T-cell (primary cell): Measurements from ENCODE around the gene MYT1. TPM values are rescaled to one million over a fixed set of nuclear protein-coding genes. Genes with fewer than 3 reads are reported as not detected.

Experiments used
- ATAC-seq, 4 experiments: fragments of 200-7000 bp in 3 of 4; fragments of 150-1000 bp in 1 of 4; cut with Tn5 transposase; replicated peaks in 1 of 4; 1 replicate in 3 of 4; 2 replicates in 1 of 4; pipeline ENCODE4 v1.10.0; 2021; ENCODE audit warnings: moderate library complexity in 3 of 4, mild to moderate bottlenecking in 2 of 4, moderate number of reproducible peaks in 1 of 4
- CTCF ChIA-PET, 2 donors: fragments of 300-600 bp; sonication (Branson Sonifier 250); formaldehyde crosslinking; loops; one replicate each; lab custom pipeline; 2022; ENCODE audit warnings: antibody characterized with exemption in 2 of 2; lab: Charles Lee
- POLR2A ChIA-PET, 2 donors: fragments of 300-600 bp; sonication (Branson Sonifier 250); formaldehyde crosslinking; loops; one replicate each; lab custom pipeline; 2022; ENCODE audit warnings: antibody characterized with exemption in 2 of 2; lab: Charles Lee
- DNase-seq, 35 experiments: peaks; one replicate each; pipeline versions ENCODE4 v3.0.0 to v3.0.0-alpha.2; 2013 to 2023
- H3K27ac ChIP-seq: one replicate; pipeline ENCODE4 v1.5.1; 2013; ENCODE audit warnings: low read length
- H3K27me3 ChIP-seq, 2 experiments: replicated peaks in 1 of 2; 1 replicate in 1 of 2; 2 replicates in 1 of 2; pipeline versions ENCODE4 v1.6.1 to v1.7.0; 2013; ENCODE audit warnings: low read length in 1 of 2, mixed read lengths in 1 of 2; ENCODE audit not compliant: control insufficient read depth in 2 of 2, insufficient read depth in 2 of 2; ENCODE audit errors: extremely low read depth in 1 of 2
- H3K36me3 ChIP-seq, 2 donors: 1 replicate in 1 of 2; 2 replicates in 1 of 2; pipeline versions ENCODE4 v1.6.1 to v1.7.0; 2013; ENCODE audit warnings: low read length in 1 of 2; ENCODE audit not compliant: control insufficient read depth in 2 of 2, insufficient read depth in 1 of 2; ENCODE audit errors: extremely low read depth in 1 of 2
- H3K4me1 ChIP-seq, 2 experiments: 1 replicate in 1 of 2; 2 replicates in 1 of 2; pipeline versions ENCODE4 v1.6.1 to v1.7.0; 2013; ENCODE audit warnings: low read length in 2 of 2, mixed read lengths in 1 of 2; ENCODE audit not compliant: insufficient read depth in 2 of 2, control insufficient read depth in 1 of 2; ENCODE audit errors: extremely low read depth in 1 of 2
- H3K4me3 ChIP-seq, 2 donors: 1 replicate in 1 of 2; 2 replicates in 1 of 2; pipeline versions ENCODE4 v1.5.1 to v1.7.0; 2013; ENCODE audit warnings: mild to moderate bottlenecking in 2 of 2, low read length in 1 of 2, moderate library complexity in 1 of 2; ENCODE audit not compliant: control insufficient read depth in 1 of 2; ENCODE audit errors: extremely low read depth in 1 of 2
- H3K9me3 ChIP-seq: 2 replicates; pipeline ENCODE4 v1.7.0; 2013
- H3K27ac Mint-ChIP-seq, 2 donors: one replicate each; pipeline ENCODE4 v1.8.0; 2020 to 2021; ENCODE audit warnings: mild to moderate bottlenecking in 2 of 2, mixed read lengths in 2 of 2
- H3K27me3 Mint-ChIP-seq, 2 donors: one replicate each; pipeline ENCODE4 v1.8.0; 2021 to 2022; ENCODE audit warnings: mixed read lengths in 2 of 2
- H3K36me3 Mint-ChIP-seq: one replicate; pipeline ENCODE4 v1.8.0; 2021; ENCODE audit warnings: mixed read lengths
- H3K4me1 Mint-ChIP-seq, 3 donors: one replicate each; pipeline ENCODE4 v1.8.0; 2020 to 2022; ENCODE audit warnings: mixed read lengths in 3 of 3, mild to moderate bottlenecking in 1 of 3
- H3K4me3 Mint-ChIP-seq, 3 donors: one replicate each; pipeline ENCODE4 v1.8.0; 2020 to 2022; ENCODE audit warnings: mild to moderate bottlenecking in 3 of 3, mixed read lengths in 3 of 3, moderate library complexity in 3 of 3
- H3K9me3 Mint-ChIP-seq, 3 donors: one replicate each; pipeline ENCODE4 v1.8.0; 2020 to 2022; ENCODE audit warnings: mixed read lengths in 3 of 3
- WGBS: methylation state at CpG from one replicate; pipeline ENCODE4 v1.1.5; 2013; ENCODE audit warnings: missing lambda C conversion rate; ENCODE audit not compliant: insufficient coverage; 5-methylcytosine and 5-hydroxymethylcytosine counted together
- total RNA-seq, 35 experiments: library from RNA in 6 of 35; stranded (reverse) in 6 of 35; fragments of 120-200 nt in 1 of 35; gene quantifications; one replicate each; pipeline versions ENCODE4 v1.2.1 to v1.2.4 and lab custom pipeline; 2013 to 2026

The MYT1 gene
- total RNA-seq, 5 donors from 2014 or later (not counting 1 experiment from before 2014, with no cell fraction given): 0.06 TPM; not detected in 4

DNA sequence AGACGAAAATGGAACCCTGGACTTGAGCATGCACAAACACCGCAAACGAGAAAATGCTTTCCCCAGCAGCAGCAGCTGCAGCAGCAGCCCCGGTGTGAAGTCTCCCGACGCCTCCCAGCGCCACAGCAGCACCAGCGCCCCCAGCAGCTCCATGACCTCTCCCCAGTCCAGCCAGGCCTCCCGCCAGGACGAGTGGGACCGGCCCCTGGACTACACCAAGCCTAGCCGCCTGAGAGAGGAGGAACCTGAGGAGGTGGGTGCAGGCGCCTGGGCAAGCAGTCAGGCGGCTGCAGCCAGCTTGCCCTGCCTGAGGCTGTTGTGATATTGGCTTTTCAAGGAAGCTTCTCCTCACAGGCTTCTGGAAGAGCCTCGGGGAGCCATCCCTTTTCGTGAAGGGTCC is 55.5 kb downstream of the MYT1 start:
- Histone ChIP-seq H3K36me3 (no peaks in the 10 kb centered on the region), H3K27ac (no peak overlapping the region), H3K9me3 (no peaks in the 10 kb centered on the region), H3K4me3 (no peak overlapping the region), H3K4me1 (peaks cover 1 to 19% of the 10 kb centered on the region in 2 experiments), H3K27me3 (peaks cover 0 to 41% of the 10 kb centered on the region in 2 experiments)
- Mint-ChIP-seq H3K4me1 (peaks cover 10 to 25% (median 19%) of the 10 kb centered on the region in 3 donors), H3K27me3 (peaks cover 0 to 9% of the 10 kb centered on the region in 2 donors), H3K27ac (no peak overlapping the region), H3K9me3 (no peaks in the 10 kb centered on the region), H3K4me3 (no peak overlapping the region), H3K36me3 (no peaks in the 10 kb centered on the region)
- WGBS: 89% methylated on average over 10 of the region's 16 CpGs
- CTCF ChIA-PET: no interaction called here
- DNase-seq: no peak
- no peak for ATAC-seq
- POLR2A ChIA-PET: no interaction called here

DNA sequence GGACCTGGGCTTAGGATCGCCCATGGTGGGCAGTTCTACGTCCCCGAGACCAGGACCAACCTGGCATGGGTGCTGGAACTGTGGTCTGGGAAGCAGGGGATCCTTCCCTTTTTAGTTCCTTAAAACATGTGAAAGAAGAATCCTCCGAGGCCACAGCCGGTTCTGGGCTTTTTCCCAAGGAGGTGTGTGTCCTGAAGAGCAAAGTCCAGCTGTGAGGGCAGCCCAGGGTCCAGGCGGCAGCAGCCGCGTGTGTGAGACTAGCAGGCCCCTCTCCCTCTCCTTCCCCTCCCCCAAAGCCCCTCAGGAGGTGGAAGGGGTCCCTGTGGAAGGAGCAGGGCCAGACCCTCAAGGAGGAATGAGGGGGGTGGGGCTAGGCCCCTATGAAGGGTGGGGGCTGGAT is 56.2 kb downstream of the MYT1 start:
- no peak for DNase-seq
- Mint-ChIP-seq H3K27me3 (peaks cover 0 to 9% of the 10 kb centered on the region in 2 donors), H3K27ac (no peak overlapping the region), H3K4me1 (peaks cover 5 to 24% (median 20%) of the 10 kb centered on the region in 3 donors), H3K4me3 (no peak overlapping the region), H3K9me3 (no peaks in the 10 kb centered on the region), H3K36me3 (no peaks in the 10 kb centered on the region)
- H3K27me3 ChIP-seq: peaks cover 0 to 41% of the 10 kb centered on the region in 2 experiments
- CTCF ChIA-PET: no interaction called here
- peaks cover 0 to 18% of the 10 kb centered on the region in 2 experiments for H3K4me1 ChIP-seq
- no peak overlapping the region for H3K4me3 ChIP-seq
- H3K27ac ChIP-seq: no peak overlapping the region
- 80% methylated on average over 2 of the region's 8 CpGs for WGBS
- POLR2A ChIA-PET: no interaction called here
- ATAC-seq: no peak
- H3K9me3 ChIP-seq: no peaks in the 10 kb centered on the region
- no peaks in the 10 kb centered on the region for H3K36me3 ChIP-seq

DNA sequence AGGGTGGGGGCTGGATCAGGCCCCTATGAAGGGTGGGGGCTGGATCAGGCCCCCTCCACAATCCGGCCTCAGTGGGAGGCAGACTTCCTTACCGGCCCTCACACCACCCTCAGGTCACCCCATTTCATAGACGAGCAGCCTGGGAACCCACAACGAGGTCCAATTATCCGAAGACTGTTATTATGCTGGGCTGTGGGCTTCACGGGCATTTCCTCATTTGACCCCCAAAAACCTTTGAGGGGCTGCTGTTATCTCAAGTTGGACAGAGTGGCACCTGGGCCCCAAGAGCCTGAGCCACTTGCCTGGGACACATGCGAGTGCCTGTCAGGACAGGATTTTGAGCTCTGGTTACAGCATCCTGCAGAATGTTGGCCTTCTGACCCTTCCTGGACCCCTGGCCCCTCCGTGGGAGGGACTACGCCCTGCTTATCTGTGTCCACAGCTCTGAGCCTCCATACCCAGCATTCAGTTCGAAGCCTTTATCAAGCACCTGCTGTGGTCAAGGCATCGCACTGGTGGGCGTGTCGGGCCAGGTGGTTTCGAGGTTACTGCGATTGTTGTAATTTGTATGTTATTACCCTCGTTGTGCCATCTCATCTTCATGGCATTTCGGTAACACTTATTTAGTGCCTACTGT is 56.8 kb downstream of the MYT1 start:
- Mint-ChIP-seq H3K4me3 (no peak overlapping the region), H3K27me3 (peaks cover 0 to 9% of the 10 kb centered on the region in 2 donors), H3K4me1 (peaks cover 3 to 24% (median 23%) of the 10 kb centered on the region in 3 donors), H3K27ac (no peak overlapping the region), H3K9me3 (no peaks in the 10 kb centered on the region), H3K36me3 (no peaks in the 10 kb centered on the region)
- ChIA-PET POLR2A (no interaction called here), CTCF (no interaction called here)
- Histone ChIP-seq H3K27ac (no peak overlapping the region), H3K9me3 (no peaks in the 10 kb centered on the region), H3K27me3 (peaks cover 0 to 41% of the 10 kb centered on the region in 2 experiments), H3K4me3 (no peak overlapping the region), H3K36me3 (no peaks in the 10 kb centered on the region), H3K4me1 (peaks cover 0 to 24% of the 10 kb centered on the region in 2 experiments)
- WGBS: 76% methylated on average over 16 of the region's 17 CpGs
- no peak for DNase-seq
- no peak for ATAC-seq

DNA sequence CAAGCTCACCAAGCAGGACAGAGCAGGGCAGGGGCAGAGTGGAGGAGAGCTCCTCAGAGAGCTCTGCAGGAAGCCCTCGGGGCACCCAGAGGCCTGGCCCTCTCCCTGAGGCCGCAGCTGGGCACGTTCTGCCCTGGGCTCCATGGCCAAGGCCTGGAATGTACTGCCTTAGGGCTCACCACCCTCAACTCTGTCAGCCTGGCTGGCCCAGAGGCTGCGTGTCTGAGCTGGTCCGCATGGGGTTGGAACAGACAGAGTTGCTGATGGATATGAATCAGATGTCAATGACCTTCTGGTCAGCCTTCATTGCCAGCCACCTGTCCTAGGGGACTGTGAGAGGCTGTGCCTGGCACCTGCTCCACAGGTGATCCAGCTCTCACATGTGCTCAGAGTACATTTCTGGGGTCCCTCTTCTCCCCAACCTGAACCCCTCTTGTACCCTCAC is 58.1 kb downstream of the MYT1 start:
- POLR2A ChIA-PET: no interaction called here
- H3K4me3 ChIP-seq: no peak overlapping the region

DNA sequence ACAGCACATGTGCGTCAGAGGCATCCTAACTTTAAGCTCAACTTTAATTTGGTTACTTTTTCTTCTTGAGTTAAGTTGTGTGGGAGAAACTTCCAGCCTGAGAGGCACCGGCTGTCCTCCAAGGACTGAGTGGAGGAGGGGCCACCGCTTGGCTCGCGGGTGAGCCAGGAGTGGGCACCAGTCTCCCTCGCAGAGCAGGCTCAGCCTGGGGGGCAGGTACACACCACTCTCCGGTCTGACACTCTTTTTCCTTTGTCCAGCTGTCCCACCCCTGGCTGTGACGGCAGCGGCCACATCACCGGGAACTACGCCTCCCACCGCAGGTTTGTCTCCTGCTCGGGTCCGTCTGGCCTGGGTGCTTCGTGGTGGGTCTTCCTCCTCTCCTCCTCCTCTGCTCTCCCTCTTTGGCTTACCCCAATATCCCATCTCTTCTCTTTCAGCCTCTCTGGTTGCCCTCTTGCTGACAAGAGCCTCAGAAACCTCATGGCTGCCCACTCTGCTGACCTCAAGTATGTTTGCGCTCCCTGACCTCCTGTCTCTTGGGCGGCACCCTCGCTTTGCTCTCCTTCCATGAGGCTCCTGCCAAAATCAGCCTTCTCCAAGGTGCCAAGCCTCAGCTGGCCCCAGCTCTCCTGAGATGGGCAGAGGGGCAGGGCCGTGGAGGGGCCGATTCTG is 58.7 kb downstream of the MYT1 start:
- Mint-ChIP-seq H3K4me3 (no peak overlapping the region), H3K27ac (no peak overlapping the region), H3K9me3 (no peaks in the 10 kb centered on the region), H3K4me1 (peaks cover 18 to 39% (median 31%) of the 10 kb centered on the region in 3 donors), H3K36me3 (no peaks in the 10 kb centered on the region), H3K27me3 (peaks cover 0 to 11% of the 10 kb centered on the region in 2 donors)
- peaks cover 0 to 42% of the 10 kb centered on the region in 2 experiments for H3K27me3 ChIP-seq
- WGBS: 82% methylated on average over 18 of the region's 20 CpGs
- H3K4me3 ChIP-seq: no peak overlapping the region
- peaks cover 8 to 39% of the 10 kb centered on the region in 2 experiments for H3K4me1 ChIP-seq
- DNase-seq (no peak), ATAC-seq (no peak)
- no peaks in the 10 kb centered on the region for H3K36me3 ChIP-seq
- POLR2A ChIA-PET: no interaction called here
- CTCF ChIA-PET: no interaction called here
- no peak overlapping the region for H3K27ac ChIP-seq
- H3K9me3 ChIP-seq: no peaks in the 10 kb centered on the region

More for the DNA sequence above, 58.1 kb downstream of the MYT1 start:
- no peak for ATAC-seq
- H3K27ac ChIP-seq: no peak overlapping the region
- no peaks in the 10 kb centered on the region for H3K36me3 ChIP-seq
- Mint-ChIP-seq H3K27ac (no peak overlapping the region), H3K4me1 (peaks cover 13 to 34% (median 28%) of the 10 kb centered on the region in 3 donors), H3K27me3 (peaks cover 0 to 11% of the 10 kb centered on the region in 2 donors), H3K9me3 (no peaks in the 10 kb centered on the region), H3K36me3 (no peaks in the 10 kb centered on the region), H3K4me3 (no peak overlapping the region)
- peaks cover 0 to 41% of the 10 kb centered on the region in 2 experiments for H3K27me3 ChIP-seq
- no peak for DNase-seq
- H3K4me1 ChIP-seq: peaks cover 8 to 33% of the 10 kb centered on the region in 2 experiments
- H3K9me3 ChIP-seq: no peaks in the 10 kb centered on the region
- CTCF ChIA-PET: no interaction called here
- 67% methylated on average over 5 of the region's 5 CpGs for WGBS

DNA sequence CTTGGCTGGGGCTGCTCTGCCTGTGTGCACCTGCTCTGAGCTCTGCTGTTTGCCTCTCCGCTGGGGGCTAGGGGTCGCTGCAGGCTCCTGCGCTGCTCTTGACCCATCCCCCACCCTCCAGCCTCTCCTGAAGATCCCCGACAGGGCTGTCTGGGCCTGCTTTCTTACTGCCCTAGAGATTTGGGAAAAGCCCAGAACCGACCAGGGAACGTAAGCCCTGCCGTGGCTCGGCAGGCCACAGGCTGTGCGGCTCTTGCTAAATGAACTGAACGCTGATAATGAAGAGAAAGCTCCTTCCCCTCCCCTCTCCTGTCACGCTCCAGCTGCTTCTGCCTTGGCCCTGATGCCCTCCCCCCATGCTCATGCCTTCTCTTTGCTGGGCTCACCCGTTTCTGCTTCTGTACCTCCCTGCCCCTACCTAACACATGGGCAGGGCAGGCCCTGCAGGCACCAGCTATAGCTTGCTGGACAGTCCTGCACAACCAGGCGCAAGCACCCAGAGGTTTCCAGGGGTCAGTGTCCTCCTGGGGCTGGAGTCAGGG is 59.3 kb downstream of the MYT1 start:
- ATAC-seq (no peak), DNase-seq (no peak)
- Histone ChIP-seq H3K36me3 (no peaks in the 10 kb centered on the region), H3K27ac (no peak overlapping the region), H3K9me3 (no peaks in the 10 kb centered on the region), H3K4me1 (peaks cover 8 to 45% of the 10 kb centered on the region in 2 experiments), H3K4me3 (no peak overlapping the region), H3K27me3 (peaks cover 0 to 46% of the 10 kb centered on the region in 2 experiments)
- Mint-ChIP-seq H3K36me3 (no peaks in the 10 kb centered on the region), H3K27ac (no peak overlapping the region), H3K9me3 (no peaks in the 10 kb centered on the region), H3K4me3 (no peak overlapping the region), H3K27me3 (peaks cover 0 to 11% of the 10 kb centered on the region in 2 donors), H3K4me1 (peaks cover 22 to 45% (median 37%) of the 10 kb centered on the region in 3 donors)
- 83% methylated on average over 13 of the region's 13 CpGs for WGBS
- ChIA-PET POLR2A (no interaction called here), CTCF (no interaction called here)
